Measurements from ENCODE around the gene SLC39A5. TPM values are rescaled to one million over a fixed set of nuclear protein-coding genes. Genes with fewer than 3 reads are reported as not detected.
A peak's percentile ranks its signal among the peaks of the same experiment; 100 is the strongest.
"Not testable (repeated sequence)": the region's sequence is repeated elsewhere in the genome, so short reads cannot be mapped to it uniquely, and the experiment has no call there.

SLC39A5 gene
- total RNA-seq, 3 donors from 2014 or later (not counting 1 experiment from before 2014, with no cell fraction given): 0.70 to 1.4 (median 0.71) TPM

DNA sequence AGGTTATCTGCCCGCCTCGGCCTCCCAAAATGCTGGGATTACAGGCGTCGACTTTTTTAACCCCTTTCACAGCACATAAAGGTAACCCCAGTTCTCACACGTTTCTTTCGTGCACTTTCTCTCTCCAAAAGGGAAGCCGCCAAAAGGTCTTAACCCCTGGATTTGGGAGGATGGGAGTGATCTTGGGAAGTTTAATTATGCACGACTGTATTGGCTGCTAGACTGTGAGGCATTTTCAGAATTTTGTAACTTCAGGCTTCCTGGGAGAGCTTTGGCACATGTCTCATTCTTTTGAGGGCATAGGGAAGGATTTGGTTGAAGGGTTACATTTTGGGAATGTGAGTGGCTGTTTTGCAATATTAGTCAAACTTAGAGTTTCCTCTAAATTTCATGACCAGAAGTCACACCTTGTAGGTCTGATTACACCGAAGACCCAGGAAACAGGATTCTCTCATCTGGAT, 39.1 kb upstream of the SLC39A5 start:
- peak overlapping the region; percentile 98 for H3K27ac Mint-ChIP-seq
- peaks cover 27% of the 10 kb centered on the region for H3K4me1 ChIP-seq (ENCODE audit: control insufficient read depth, insufficient read depth, low read length)
- intact Hi-C loops (cut with micrococcal nuclease): loop anchor here (1.0 to 10.0 kb wide), 2 partner anchors 64 to 146 kb away; partner anchors contain the start of gene RPS26
- ATAC-seq (no peak), DNase-seq (no peak)
- H3K9me3 ChIP-seq (ENCODE audit: control insufficient read depth, insufficient read depth, low read length): no peaks in the 10 kb centered on the region
- H3K36me3 Mint-ChIP-seq: peaks cover 5% of the 10 kb centered on the region
- no peaks in the 10 kb centered on the region for H3K27me3 Mint-ChIP-seq (ENCODE audit: low read depth in 2 of 2)
- H3K27me3 ChIP-seq (ENCODE audit: control insufficient read depth, insufficient read depth, low read length): no peaks in the 10 kb centered on the region
- H3K4me1 Mint-ChIP-seq: peaks cover 43 to 53% of the 10 kb centered on the region in 2 donors
- peak overlapping the region; percentile 99 for H3K4me3 Mint-ChIP-seq
- peak overlapping the region; percentile 96 for H3K4me3 ChIP-seq (ENCODE audit: low read length)
- no peaks in the 10 kb centered on the region for H3K9me3 Mint-ChIP-seq
- peaks cover 2% of the 10 kb centered on the region for H3K36me3 ChIP-seq (ENCODE audit: control insufficient read depth, insufficient read depth, low read length)
- H3K27ac ChIP-seq (ENCODE audit: low read length): peak overlapping the region; percentile 96
- TF ChIP-seq, protein P1, sequence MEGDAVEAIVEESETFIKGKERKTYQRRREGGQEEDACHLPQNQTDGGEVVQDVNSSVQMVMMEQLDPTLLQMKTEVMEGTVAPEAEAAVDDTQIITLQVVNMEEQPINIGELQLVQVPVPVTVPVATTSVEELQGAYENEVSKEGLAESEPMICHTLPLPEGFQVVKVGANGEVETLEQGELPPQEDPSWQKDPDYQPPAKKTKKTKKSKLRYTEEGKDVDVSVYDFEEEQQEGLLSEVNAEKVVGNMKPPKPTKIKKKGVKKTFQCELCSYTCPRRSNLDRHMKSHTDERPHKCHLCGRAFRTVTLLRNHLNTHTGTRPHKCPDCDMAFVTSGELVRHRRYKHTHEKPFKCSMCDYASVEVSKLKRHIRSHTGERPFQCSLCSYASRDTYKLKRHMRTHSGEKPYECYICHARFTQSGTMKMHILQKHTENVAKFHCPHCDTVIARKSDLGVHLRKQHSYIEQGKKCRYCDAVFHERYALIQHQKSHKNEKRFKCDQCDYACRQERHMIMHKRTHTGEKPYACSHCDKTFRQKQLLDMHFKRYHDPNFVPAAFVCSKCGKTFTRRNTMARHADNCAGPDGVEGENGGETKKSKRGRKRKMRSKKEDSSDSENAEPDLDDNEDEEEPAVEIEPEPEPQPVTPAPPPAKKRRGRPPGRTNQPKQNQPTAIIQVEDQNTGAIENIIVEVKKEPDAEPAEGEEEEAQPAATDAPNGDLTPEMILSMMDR (IDR thresholded peaks at IDR 0.05): no peak
- WGBS (ENCODE audit: insufficient coverage): 34% methylated on average over 9 of the region's 9 CpGs

DNA sequence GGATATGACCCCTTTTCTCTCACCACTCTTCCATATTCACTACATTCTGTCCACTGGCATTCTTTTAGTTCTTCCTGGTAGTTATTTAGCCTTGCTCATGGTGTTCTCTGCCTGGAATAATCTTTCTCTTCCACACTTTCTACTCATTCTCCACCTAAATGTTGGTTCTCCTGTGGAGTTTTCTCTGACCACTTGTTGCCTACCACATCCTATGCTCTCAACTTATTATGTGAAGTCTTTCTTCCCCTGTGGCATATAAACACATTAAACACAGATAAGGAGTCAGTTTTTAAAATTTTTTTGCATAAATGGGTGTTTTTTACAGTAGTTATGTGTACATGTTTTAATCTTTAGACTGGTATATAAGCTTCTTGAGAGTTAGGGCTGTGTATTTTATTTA, 37.3 kb upstream of the SLC39A5 start:
- Mint-ChIP-seq H3K36me3 (no peaks in the 10 kb centered on the region), H3K27me3 (ENCODE audit: low read depth in 2 of 2) (no peaks in the 10 kb centered on the region), H3K9me3 (no peaks in the 10 kb centered on the region), H3K4me1 (peaks cover 35 to 40% of the 10 kb centered on the region in 2 donors), H3K4me3 (peak overlapping the region; percentile 79), H3K27ac (peak overlapping the region; percentile 25 to 58)
- H3K4me1 ChIP-seq (ENCODE audit: control insufficient read depth, insufficient read depth, low read length): peaks cover 23% of the 10 kb centered on the region
- TF ChIP-seq, protein P1 (IDR thresholded peaks at IDR 0.05): no peak
- intact Hi-C loops (cut with micrococcal nuclease): loop anchor here (2.0 to 10.0 kb wide), 3 partner anchors 66 to 148 kb away; partner anchors contain the start of genes ANKRD52, CS and RPS26
- DNase-seq (no peak), ATAC-seq (no peak)
- no peaks in the 10 kb centered on the region for H3K27me3 ChIP-seq (ENCODE audit: control insufficient read depth, insufficient read depth, low read length)
- H3K36me3 ChIP-seq (ENCODE audit: control insufficient read depth, insufficient read depth, low read length): no peaks in the 10 kb centered on the region
- H3K27ac ChIP-seq (ENCODE audit: low read length): no peak overlapping the region
- H3K9me3 ChIP-seq (ENCODE audit: control insufficient read depth, insufficient read depth, low read length): no peaks in the 10 kb centered on the region
- H3K4me3 ChIP-seq (ENCODE audit: low read length): no peak overlapping the region

DNA sequence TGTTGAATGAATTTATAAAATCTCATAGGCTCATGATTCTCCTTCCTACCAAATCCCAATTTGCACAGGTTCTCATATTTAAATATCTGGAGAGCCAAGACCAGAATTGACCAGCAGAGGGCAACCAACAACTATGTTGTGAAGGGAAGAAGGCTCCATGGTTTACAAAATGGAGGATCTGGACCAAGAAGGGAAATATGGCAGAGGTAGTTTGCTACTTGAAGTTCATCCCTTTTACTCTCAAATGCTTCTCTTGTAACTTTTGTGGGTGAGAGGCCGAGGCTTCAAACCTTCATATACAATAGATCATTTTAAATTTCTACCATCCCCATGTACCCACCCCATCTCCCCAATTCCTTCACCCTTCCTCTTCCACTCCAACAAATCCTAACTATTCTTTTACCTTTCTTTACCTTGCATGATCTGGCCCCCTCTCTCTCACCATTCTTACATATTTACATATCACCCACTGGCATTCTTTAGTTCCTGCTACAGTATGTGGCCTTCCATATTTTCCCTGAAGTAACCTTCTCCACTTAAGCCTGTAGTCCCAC, 36.7 kb upstream of the SLC39A5 start:
- Histone ChIP-seq H3K27ac (ENCODE audit: low read length) (no peak overlapping the region), H3K9me3 (ENCODE audit: control insufficient read depth, insufficient read depth, low read length) (no peaks in the 10 kb centered on the region), H3K27me3 (ENCODE audit: control insufficient read depth, insufficient read depth, low read length) (no peaks in the 10 kb centered on the region), H3K36me3 (ENCODE audit: control insufficient read depth, insufficient read depth, low read length) (no peaks in the 10 kb centered on the region), H3K4me3 (ENCODE audit: low read length) (no peak overlapping the region), H3K4me1 (ENCODE audit: control insufficient read depth, insufficient read depth, low read length) (peaks cover 18% of the 10 kb centered on the region)
- Mint-ChIP-seq H3K27me3 (ENCODE audit: low read depth in 2 of 2) (no peaks in the 10 kb centered on the region), H3K27ac (peak overlapping the region; percentile 25 to 58), H3K36me3 (no peaks in the 10 kb centered on the region), H3K4me3 (peak overlapping the region; percentile 79), H3K9me3 (no peaks in the 10 kb centered on the region), H3K4me1 (peaks cover 30 to 34% of the 10 kb centered on the region in 2 donors)
- WGBS (ENCODE audit: insufficient coverage): 50% methylated on average over 1 of the region's 1 CpG
- TF ChIP-seq, protein P1 (IDR thresholded peaks at IDR 0.05): peak; percentile 76
- ATAC-seq: peak in 2 of 3 donors; percentile 14 to 16
- intact Hi-C loops (cut with micrococcal nuclease): loop anchor here (1.0 to 10.0 kb wide), 5 partner anchors 29 to 271 kb away; partner anchors contain the start of genes ANKRD52, CS and RPS26
- DNase-seq: peak; percentile 23 to 90

DNA sequence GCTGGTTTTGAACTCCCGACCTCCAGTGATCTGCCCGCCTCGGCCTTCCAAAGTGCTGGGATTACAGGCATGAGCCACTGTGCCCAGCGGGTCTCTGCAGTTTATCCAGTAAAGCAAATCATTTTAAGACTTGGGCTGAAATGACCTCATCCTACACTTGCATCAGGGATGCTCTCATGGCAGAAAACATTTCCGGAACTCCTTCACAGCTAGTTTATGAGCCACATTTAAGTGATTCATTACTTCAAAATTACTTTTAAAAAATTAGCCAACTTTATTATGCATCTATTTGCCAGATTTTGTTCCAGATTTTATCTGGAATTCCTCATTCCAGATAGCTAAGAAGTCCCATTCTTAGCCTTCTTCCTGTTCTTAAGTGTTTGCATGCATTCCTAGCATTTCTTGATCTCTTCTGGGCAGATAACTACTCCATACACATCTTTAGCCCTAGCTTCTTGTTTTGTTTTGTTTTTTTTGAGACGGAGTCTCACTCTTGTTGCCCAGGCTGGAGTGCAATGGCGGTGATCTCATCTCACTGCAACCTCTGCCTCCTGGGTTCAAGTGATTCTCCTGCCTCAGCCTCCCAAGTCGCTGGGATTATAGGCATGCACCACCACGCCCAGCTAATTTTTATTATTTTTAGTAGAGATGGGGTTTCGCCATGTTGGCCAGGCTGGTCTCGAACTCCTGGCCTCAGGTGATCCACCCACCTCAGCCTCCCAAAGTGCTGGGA, 32.9 kb upstream of the SLC39A5 start:
- H3K27ac ChIP-seq (ENCODE audit: low read length); H3K27me3 Mint-ChIP-seq (ENCODE audit: low read depth in 2 of 2); H3K36me3 Mint-ChIP-seq; H3K9me3 Mint-ChIP-seq; H3K27ac Mint-ChIP-seq; ATAC-seq; DNase-seq; H3K9me3 ChIP-seq (ENCODE audit: control insufficient read depth, insufficient read depth, low read length); H3K36me3 ChIP-seq (ENCODE audit: control insufficient read depth, insufficient read depth, low read length); H3K27me3 ChIP-seq (ENCODE audit: control insufficient read depth, insufficient read depth, low read length); H3K4me3 ChIP-seq (ENCODE audit: low read length); H3K4me3 Mint-ChIP-seq; H3K4me1 ChIP-seq (ENCODE audit: control insufficient read depth, insufficient read depth, low read length): not testable (repeated sequence)
- intact Hi-C loops (cut with micrococcal nuclease): loop anchor here (10.0 kb wide), 1 partner anchor 152 kb away; the partner anchor contains the start of gene RPS26
- 97% methylated on average over 8 of the region's 11 CpGs for WGBS (ENCODE audit: insufficient coverage)
- H3K4me1 Mint-ChIP-seq: peaks cover 8 to 12% of the 10 kb centered on the region in 2 donors
